ENCODE data around the gene AURKAIP1.

The AURKAIP1 gene

DNA sequence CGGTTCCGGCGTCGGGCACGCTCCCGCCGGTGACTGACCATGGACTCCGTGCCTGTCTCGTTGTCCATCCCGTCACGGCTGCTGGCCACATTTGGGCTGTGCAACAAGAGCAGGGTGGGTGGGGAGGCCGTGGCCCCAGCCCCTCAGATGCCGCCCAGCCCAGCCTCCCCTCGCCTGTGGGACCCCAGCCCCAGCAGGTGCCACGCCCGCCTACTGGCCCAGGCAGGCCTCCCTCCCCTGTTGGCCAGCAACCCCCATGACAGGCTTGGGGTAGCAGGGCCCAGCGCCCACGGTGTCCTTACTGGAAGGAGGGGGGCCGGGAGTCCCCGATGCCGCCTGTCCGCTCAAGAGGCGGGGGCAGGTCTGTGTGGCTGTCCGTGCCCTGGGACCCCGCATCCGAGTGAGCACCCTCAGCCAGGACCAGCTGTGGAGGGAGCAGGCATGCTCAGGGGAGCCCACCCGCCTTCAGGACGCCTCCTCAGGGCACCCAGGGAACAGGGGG is 32.9 kb downstream of the AURKAIP1 start:
- ATAC-seq: no peak

DNA sequence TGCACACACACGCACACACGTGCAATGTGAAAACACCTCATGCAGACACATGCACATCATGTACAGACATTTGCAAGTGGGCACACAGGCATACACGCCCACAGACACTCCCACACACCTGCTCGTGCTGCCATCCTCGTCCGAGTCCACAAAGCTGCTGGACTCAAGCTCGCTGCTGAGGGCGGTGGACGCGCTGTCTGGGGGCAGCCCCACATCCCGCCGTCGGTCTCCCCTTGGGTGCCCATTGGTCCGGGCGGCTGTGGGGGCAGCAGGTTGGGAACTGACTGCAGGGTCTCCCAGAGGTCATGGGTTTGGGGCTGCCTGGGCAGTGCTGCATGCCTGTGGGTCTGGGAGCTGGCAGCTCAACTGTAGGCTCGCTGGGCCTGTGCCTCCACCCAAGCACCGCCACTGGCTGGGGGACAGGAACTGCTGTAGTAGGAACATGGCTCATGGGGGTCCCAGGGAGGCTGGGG is 33.4 kb downstream of the AURKAIP1 start:
- no peak for ATAC-seq
- TF ChIP-seq ISL1 (CRISPR knock-in tag; IDR thresholded peaks at IDR 0.05) (no peak), BACH2 (CRISPR knock-in tag; IDR thresholded peaks at IDR 0.05; ENCODE audit: borderline replicate concordance) (no peak), ZNF70 (CRISPR knock-in tag; IDR thresholded peaks at IDR 0.05) (no peak), TOX (CRISPR knock-in tag; IDR thresholded peaks at IDR 0.05; ENCODE audit: borderline replicate concordance) (no peak), RARB (CRISPR knock-in tag; IDR thresholded peaks at IDR 0.05) (no peak), ZFP3 (CRISPR knock-in tag; IDR thresholded peaks at IDR 0.05) (no peak)

More for the DNA sequence above, 32.9 kb downstream of the AURKAIP1 start:
- TF ChIP-seq, protein P1, sequence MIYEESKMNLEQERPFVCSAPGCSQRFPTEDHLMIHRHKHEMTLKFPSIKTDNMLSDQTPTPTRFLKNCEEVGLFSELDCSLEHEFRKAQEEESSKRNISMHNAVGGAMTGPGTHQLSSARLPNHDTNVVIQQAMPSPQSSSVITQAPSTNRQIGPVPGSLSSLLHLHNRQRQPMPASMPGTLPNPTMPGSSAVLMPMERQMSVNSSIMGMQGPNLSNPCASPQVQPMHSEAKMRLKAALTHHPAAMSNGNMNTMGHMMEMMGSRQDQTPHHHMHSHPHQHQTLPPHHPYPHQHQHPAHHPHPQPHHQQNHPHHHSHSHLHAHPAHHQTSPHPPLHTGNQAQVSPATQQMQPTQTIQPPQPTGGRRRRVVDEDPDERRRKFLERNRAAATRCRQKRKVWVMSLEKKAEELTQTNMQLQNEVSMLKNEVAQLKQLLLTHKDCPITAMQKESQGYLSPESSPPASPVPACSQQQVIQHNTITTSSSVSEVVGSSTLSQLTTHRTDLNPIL (CRISPR knock-in tag; IDR thresholded peaks at IDR 0.05; ENCODE audit: low read depth): no peak
- TF ChIP-seq OSR1 (CRISPR knock-in tag; IDR thresholded peaks at IDR 0.05) (no peak), RARB (CRISPR knock-in tag; IDR thresholded peaks at IDR 0.05) (no peak), TCF4 (CRISPR knock-in tag; IDR thresholded peaks at IDR 0.05; ENCODE audit: borderline replicate concordance) (no peak), GLIS3 (CRISPR knock-in tag; IDR thresholded peaks at IDR 0.05) (no peak), ISL1 (CRISPR knock-in tag; IDR thresholded peaks at IDR 0.05) (no peak), SNAI2 (CRISPR knock-in tag; IDR thresholded peaks at IDR 0.05) (no peak), PPARA (CRISPR knock-in tag; IDR thresholded peaks at IDR 0.05; ENCODE audit: borderline replicate concordance) (no peak), CSDC2 (CRISPR knock-in tag; IDR thresholded peaks at IDR 0.05) (no peak), ZNF565 (CRISPR knock-in tag; conservative IDR thresholded peaks at IDR 0.05; ENCODE audit: low read depth) (no peak), ARNTL (CRISPR knock-in tag; IDR thresholded peaks at IDR 0.05; ENCODE audit: borderline replicate concordance, low read depth) (no peak), ZFP3 (CRISPR knock-in tag; IDR thresholded peaks at IDR 0.05) (no peak), ZNF8 (CRISPR knock-in tag; IDR thresholded peaks at IDR 0.05) (no peak), BACH2 (CRISPR knock-in tag; IDR thresholded peaks at IDR 0.05; ENCODE audit: borderline replicate concordance) (no peak), ESRRG (CRISPR knock-in tag; IDR thresholded peaks at IDR 0.05) (no peak)
- TF ChIP-seq, protein P2, sequence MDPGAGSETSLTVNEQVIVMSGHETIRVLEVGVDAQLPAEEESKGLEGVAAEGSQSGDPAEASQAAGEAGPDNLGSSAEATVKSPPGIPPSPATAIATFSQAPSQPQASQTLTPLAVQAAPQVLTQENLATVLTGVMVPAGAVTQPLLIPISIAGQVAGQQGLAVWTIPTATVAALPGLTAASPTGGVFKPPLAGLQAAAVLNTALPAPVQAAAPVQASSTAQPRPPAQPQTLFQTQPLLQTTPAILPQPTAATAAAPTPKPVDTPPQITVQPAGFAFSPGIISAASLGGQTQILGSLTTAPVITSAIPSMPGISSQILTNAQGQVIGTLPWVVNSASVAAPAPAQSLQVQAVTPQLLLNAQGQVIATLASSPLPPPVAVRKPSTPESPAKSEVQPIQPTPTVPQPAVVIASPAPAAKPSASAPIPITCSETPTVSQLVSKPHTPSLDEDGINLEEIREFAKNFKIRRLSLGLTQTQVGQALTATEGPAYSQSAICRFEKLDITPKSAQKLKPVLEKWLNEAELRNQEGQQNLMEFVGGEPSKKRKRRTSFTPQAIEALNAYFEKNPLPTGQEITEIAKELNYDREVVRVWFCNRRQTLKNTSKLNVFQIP (CRISPR knock-in tag; IDR thresholded peaks at IDR 0.05; ENCODE audit: borderline replicate concordance, low read depth): no peak

DNA sequence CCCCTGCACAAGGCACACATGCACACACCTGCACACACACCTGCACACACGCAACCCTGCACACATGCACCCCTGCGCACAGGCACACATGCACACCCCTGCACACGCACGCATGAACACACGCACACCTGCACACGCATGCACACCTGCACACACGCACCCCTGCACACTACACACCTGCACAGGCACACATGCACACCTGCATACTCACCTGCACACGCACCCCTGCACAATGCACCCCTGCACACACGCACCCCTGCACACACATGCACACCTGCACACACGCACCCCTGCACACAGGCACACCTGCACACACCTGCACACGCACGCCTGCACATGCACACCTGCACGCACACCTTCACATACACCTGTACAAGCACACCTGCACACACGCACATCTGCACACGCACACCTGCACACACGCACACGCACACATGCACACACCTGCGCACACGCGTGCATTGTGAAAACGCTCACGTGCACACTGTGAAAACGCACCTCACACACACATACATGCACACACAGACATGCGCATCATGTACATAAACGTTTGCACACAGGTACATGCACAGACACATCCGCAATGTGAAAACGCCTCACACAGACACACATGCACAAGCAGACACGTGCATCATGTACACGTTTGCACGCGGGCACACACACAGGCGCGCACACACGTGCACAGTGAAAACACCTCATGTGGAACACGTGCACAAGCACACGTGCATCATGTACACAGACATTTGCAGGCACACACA is 34.0 kb downstream of the AURKAIP1 start:
- no peak for TF ChIP-seq ZFP30 (CRISPR knock-in tag; IDR thresholded peaks at IDR 0.05)
- no peak for TF ChIP-seq CSDC2 (CRISPR knock-in tag; IDR thresholded peaks at IDR 0.05)
- TF ChIP-seq ISL1 (CRISPR knock-in tag; IDR thresholded peaks at IDR 0.05): no peak

DNA sequence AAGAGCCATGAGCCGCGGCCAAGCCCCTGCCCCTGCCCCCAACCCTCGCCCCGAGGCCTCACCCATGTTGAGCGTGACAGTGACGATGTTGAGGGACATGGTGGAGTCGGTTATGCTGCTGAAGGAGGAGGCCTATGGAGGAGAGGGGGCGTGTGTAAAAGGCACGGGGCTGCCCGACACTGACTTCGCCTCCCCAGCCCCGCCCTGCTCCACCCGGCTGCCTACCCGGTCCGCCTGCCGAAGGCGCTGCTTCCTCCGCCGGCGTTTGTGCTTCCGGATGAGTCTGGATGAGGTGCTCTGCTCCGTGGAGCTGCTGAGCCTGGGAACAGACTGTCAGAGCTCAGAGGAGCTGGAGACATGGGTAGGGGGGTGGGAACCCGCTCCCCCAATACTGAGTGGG is 34.8 kb downstream of the AURKAIP1 start:
- no peak for TF ChIP-seq ZFP3 (CRISPR knock-in tag; IDR thresholded peaks at IDR 0.05)
- TF ChIP-seq ARNTL (CRISPR knock-in tag; IDR thresholded peaks at IDR 0.05; ENCODE audit: borderline replicate concordance, low read depth): no peak
- TF ChIP-seq ZNF565 (CRISPR knock-in tag; conservative IDR thresholded peaks at IDR 0.05; ENCODE audit: low read depth): no peak
- no peak for TF ChIP-seq ZNF8 (CRISPR knock-in tag; IDR thresholded peaks at IDR 0.05)
- TF ChIP-seq PPARA (CRISPR knock-in tag; IDR thresholded peaks at IDR 0.05; ENCODE audit: borderline replicate concordance): no peak
- no peak for ATAC-seq

More for the DNA sequence above, 34.0 kb downstream of the AURKAIP1 start:
- no peak for ATAC-seq

DNA sequence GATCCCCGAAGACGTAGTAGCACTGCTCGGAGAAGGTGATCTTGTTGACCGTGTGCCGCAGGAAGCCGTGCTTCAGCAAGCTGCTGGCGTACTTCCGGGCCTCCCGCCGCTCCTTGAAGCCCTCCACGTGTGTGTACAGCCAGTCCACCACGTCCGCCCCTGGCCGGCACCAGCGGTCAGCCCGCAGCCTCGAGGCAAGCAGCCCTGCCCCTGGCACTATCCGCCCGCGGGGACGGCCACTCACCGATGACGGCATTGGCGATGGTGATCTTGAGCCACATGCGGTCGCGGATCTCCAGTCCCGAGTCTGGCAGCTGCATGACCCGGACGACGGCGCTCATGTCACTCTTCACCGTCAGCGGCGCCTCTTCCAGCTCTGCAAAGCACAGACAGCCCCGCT is 36.7 kb downstream of the AURKAIP1 start:
- no peak for ATAC-seq
- no peak for TF ChIP-seq ZNF70 (CRISPR knock-in tag; IDR thresholded peaks at IDR 0.05)
- TF ChIP-seq RARB (CRISPR knock-in tag; IDR thresholded peaks at IDR 0.05): no peak
- TF ChIP-seq ISL1 (CRISPR knock-in tag; IDR thresholded peaks at IDR 0.05): no peak
- no peak for TF ChIP-seq ZNF8 (CRISPR knock-in tag; IDR thresholded peaks at IDR 0.05)
- no peak for TF ChIP-seq ZC3H10 (CRISPR knock-in tag; IDR thresholded peaks at IDR 0.05)
- TF ChIP-seq ESRRG (CRISPR knock-in tag; IDR thresholded peaks at IDR 0.05): no peak
- TF ChIP-seq, protein P3, sequence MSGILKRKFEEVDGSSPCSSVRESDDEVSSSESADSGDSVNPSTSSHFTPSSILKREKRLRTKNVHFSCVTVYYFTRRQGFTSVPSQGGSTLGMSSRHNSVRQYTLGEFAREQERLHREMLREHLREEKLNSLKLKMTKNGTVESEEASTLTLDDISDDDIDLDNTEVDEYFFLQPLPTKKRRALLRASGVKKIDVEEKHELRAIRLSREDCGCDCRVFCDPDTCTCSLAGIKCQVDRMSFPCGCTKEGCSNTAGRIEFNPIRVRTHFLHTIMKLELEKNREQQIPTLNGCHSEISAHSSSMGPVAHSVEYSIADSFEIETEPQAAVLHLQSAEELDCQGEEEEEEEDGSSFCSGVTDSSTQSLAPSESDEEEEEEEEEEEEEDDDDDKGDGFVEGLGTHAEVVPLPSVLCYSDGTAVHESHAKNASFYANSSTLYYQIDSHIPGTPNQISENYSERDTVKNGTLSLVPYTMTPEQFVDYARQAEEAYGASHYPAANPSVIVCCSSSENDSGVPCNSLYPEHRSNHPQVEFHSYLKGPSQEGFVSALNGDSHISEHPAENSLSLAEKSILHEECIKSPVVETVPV (CRISPR knock-in tag; IDR thresholded peaks at IDR 0.05): no peak
- TF ChIP-seq, protein P4, sequence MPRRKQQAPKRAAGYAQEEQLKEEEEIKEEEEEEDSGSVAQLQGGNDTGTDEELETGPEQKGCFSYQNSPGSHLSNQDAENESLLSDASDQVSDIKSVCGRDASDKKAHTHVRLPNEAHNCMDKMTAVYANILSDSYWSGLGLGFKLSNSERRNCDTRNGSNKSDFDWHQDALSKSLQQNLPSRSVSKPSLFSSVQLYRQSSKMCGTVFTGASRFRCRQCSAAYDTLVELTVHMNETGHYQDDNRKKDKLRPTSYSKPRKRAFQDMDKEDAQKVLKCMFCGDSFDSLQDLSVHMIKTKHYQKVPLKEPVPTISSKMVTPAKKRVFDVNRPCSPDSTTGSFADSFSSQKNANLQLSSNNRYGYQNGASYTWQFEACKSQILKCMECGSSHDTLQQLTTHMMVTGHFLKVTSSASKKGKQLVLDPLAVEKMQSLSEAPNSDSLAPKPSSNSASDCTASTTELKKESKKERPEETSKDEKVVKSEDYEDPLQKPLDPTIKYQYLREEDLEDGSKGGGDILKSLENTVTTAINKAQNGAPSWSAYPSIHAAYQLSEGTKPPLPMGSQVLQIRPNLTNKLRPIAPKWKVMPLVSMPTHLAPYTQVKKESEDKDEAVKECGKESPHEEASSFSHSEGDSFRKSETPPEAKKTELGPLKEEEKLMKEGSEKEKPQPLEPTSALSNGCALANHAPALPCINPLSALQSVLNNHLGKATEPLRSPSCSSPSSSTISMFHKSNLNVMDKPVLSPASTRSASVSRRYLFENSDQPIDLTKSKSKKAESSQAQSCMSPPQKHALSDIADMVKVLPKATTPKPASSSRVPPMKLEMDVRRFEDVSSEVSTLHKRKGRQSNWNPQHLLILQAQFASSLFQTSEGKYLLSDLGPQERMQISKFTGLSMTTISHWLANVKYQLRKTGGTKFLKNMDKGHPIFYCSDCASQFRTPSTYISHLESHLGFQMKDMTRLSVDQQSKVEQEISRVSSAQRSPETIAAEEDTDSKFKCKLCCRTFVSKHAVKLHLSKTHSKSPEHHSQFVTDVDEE (CRISPR knock-in tag; IDR thresholded peaks at IDR 0.05): no peak
- TF ChIP-seq, protein P1 (CRISPR knock-in tag; IDR thresholded peaks at IDR 0.05; ENCODE audit: low read depth): no peak
- TF ChIP-seq ZNF565 (CRISPR knock-in tag; conservative IDR thresholded peaks at IDR 0.05; ENCODE audit: low read depth): no peak
- no peak for TF ChIP-seq SNAI2 (CRISPR knock-in tag; IDR thresholded peaks at IDR 0.05)
- TF ChIP-seq TOX (CRISPR knock-in tag; IDR thresholded peaks at IDR 0.05; ENCODE audit: borderline replicate concordance): no peak
- TF ChIP-seq ARNTL (CRISPR knock-in tag; IDR thresholded peaks at IDR 0.05; ENCODE audit: borderline replicate concordance, low read depth): no peak
- no peak for TF ChIP-seq PPARA (CRISPR knock-in tag; IDR thresholded peaks at IDR 0.05; ENCODE audit: borderline replicate concordance)
- TF ChIP-seq TCF4 (CRISPR knock-in tag; IDR thresholded peaks at IDR 0.05; ENCODE audit: borderline replicate concordance): no peak

Measured in SK-N-SH treated with all-trans-retinoic acid at 6 μM for 48 hours (cell line).